Measurements from ENCODE around the gene COL1A1.

Gene COL1A1

DNA sequence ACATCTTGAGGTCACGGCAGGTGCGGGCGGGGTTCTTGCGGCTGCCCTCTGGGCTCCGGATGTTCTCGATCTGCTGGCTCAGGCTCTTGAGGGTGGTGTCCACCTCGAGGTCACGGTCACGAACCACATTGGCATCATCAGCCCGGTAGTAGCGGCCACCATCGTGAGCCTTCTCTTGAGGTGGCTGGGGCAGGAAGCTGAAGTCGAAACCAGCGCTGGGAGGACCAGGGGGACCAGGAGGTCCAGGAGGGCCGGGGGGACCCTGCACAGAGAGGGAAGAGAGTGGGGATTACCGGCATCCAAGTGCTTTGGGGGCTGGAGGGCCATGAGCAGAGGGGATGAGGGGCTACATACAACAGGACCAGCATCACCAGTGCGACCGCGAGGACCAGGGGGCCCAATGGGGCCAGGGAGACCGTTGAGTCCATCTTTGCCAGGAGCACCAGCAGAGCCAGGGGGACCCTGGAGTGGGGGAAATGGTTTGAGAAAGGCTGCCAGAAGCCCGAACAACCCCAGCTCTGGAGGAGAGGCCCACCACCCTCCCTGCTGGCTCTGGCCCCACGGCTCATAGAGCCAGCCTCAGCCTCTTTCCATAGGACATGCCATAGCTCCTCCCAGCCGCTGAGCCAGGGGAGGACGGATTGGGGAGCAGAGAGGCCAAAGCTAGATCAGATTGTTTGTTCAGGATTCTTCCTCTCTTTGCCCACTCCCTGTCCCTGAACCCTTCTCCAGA is 14.6 kb downstream of the COL1A1 start:
- no peak for DNase-seq

DNA sequence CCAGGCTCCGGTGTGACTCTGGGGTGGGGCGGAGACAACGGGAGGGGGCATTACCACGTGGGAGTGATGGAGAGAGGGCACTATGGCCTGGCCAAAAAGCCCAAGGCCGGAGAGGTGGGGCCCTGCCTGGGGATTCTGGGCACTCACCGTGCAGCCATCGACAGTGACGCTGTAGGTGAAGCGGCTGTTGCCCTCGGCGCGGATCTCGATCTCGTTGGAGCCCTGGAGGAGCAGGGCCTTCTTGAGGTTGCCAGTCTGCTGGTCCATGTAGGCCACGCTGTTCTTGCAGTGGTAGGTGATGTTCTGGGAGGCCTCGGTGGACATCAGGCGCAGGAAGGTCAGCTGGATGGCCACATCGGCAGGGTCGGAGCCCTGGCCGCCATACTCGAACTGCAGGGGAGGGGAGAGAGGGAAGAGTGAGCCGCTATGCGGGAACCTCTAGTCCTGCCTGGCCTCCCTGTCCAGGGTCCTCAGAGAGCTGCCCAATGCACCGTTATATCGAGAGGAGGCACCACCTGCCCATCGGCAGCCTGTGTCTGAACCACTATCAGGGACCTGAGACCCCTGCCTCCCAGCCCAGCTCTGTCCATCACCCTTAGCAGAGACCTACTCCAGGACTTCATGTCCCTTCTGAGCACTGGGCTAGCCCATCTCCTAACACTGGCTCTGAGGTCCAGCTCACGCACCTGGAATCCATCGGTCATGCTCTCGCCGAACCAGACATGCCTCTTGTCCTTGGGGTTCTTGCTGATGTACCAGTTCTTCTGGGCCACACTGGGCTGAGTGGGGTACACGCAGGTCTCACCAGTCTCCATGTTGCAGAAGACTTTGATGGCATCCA is 15.6 kb downstream of the COL1A1 start:
- no peak for DNase-seq

DNA sequence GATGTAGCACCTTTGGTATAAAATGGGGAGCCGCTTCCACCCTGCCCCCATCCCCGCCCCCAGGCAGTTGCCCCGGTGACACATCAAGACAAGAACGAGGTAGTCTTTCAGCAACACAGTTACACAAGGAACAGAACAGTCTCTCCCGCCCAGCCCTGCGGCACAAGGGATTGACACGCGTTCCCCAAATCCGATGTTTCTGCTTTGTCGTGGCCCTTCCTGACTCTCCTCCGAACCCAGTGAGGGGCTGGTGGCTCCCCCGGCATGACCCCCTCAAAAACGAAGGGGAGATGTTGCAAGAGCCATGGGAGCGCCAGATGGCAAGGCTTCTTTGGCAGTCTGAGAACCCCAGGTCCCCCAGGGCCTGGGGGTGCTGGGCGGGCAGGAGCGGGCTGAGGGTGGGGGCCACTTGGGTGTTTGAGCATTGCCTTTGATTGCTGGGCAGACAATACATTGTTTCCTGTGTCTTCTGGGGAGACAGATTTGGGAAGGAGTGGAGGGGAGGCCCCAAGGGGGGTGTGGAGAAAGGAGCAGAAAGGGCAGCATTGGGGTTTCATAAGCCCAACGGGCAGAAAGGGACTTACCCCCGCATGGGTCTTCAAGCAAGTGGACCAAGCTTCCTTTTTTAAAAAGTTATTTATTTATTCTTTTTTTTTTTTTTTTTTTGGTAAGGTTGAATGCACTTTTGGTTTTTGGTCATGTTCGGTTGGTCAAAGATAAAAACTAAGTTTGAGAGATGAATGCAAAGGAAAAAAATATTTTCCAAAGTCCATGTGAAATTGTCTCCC is 16.6 kb downstream of the COL1A1 start:
- DNase-seq: peak; percentile 58 to 82 (median 77)

DNA sequence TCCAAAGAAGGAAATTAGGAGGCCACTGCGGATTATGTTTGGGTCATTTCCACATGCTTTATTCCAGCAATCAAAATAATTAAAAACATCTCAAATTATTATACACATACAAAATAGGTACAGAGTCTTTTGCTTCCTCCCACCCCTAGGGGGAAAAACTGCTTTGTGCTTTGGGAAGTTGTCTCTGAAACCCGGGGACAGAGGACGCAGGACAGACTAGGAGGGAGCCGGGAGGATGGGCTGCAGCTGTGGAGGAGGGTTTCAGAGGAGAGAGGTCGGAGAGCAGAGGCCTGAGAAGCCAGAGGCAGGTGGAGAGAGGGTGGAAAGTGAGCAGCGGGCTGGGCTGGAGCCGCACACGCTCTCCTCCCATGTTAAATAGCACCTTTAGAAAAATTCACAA is 17.4 kb downstream of the COL1A1 start:
- DNase-seq: no peak

DNA sequence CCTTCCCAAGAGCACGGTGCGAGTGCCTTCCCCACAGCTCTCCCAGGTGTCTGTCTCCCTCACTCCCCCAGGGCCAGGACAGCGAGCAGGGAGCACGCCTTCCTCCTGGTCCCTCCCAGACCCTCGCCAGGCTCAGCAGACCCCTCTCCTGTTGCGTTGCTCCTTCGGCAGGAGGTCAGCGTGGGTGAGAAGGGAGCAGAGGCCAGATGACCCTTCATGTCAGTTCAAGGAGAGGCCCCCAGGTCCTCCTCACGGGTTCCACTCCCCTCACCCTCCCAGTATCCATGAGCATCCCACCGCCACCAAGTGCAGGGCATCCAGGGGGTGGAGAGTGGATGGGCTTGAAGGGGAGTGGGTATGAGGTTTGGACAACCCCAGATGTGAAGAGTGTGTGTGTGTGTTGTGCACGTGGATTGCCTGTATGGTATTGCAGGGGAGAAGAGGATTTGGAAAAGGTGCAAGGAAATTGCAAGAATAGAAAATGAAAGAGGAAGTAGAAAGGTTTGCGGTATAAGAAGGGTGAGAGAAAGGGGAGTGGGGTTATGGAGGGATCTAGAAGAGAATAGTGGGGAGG is 17.9 kb downstream of the COL1A1 start:
- peak in 2 of 4 experiments; percentile 48 to 50 for DNase-seq

DNA sequence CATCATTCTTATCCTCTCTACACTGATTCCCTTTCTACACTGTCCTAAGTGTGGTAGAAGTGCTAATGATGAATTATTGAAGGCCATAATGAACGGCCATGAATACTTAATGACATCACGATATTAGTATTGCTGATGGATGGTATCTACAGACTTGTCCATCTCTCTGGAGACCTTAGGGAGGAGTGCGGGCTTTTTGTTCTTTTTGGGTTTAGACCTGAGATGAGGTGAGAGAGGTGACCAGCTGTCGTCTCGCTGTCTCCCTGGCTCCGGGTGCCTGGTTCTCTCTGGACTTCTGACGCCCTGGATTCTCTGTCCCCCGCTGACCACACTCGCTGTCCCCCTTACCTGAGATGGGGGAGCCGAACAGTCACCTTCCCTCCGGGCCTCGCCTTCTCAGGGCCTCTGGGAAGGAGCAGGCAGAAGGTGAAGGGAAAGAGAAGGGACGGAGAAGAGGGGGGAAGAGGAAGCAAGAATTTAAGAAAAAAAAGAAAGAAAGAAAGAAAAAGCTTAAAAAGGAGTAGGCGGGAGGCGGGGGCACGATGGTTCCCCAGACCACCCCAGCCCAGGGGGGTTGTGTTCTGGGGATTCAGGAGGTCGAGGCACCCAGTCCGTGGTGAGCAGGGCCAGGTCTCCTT is 18.5 kb downstream of the COL1A1 start:
- DNase-seq: no peak

DNA sequence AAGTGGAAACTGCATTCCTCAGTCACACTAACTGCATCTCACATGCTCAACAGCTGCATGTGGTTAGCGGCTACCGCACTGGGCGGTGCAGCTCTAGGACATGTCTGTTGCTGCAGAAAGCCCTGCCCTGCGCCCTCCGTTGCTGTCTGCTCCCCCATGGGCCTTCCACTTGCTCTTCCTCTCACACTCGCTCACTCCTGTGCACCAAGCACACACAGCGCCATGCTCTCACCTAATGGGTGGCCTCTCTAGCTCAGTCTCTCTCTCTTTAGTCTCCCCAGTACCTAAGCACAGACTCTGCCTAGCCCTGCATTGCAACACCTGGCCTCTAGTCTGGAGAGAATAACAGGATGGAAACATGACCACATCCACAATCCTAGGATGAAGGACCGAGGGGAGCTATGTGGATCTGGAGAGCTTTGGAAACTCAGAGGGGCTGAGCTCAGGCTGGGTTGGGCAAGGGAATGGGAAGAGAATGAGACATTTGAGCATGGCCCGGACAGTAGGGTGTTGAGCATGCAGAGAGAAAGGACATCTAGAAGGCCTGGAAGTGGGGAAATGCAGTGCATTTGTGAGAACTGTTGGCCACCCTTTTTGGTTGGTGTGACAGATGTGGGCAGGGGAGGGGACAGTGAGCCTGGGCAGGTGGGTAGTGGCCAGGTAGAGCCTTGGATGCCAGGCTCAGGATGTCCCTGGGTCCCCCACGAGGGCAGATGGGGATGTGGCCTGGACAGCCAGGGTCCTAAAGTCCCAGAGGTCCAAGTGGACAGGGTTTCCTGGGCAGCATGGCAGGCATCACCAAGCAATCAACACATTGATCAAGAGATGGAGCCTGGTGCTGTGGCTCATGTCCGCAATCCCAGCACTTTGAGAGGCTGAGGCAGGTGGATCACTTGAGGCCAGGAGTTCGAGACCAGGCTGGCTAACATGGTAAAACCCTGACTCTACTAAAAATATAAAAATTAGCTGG is 19.6 kb downstream of the COL1A1 start:
- no peak for DNase-seq

DNA sequence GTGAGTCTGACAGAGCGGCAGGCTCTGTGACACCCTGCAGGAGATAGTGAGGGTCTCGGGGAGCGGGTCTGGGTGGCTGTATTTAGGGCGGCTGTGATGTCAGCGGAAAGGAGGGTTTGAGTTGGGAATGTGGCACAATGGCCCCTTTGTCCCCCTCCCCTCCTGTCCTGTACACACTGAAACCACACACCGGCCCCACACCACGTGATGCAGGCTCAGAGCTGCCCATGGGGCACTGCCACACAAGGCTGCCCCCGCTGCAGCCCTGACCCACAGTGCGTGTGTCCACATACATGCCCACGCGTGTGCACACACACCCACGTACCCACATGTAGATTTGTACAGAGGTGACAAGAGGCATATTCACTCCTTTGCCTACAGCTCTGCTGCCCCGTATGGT is 20.3 kb downstream of the COL1A1 start:
- DNase-seq: no peak

DNA sequence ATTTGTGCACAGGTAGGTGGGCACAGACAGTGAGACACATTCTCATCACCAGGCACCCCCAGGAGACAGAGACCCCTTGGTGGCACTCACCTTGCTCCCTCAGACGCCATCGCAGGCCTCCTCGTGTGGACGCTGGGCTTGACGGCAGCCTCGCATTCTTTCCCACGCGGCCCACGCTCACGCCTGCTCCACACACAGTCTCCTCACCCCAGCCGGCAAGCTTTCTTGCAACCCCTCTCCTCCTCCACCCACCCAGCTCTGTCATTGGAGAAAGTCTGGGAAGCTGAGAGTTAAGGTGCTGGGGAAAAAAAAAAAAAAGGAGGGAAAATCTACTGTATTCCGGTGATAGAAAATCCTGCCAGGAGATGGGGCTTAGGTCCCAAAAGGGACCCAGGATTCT is 20.8 kb downstream of the COL1A1 start:
- DNase-seq: no peak

DNA sequence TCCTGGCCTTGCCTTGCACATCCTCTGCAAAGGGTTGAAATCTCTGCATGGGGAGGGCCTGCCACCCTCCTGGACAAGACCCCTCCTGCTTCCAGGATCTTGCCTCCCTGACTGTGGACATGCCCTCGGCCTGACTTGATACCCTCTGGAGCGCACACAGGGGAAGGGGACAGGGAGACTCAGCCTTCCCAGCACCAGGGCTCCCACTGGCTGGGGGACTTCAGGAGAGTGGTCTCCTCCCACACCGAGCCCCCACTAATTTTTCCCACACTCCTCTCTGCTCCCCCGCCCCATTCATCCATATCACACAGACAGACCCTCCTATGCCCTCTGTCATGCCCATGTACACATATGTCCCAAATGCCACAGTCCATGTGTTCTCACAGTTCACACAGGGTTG is 21.3 kb downstream of the COL1A1 start:
- DNase-seq: no peak

DNA sequence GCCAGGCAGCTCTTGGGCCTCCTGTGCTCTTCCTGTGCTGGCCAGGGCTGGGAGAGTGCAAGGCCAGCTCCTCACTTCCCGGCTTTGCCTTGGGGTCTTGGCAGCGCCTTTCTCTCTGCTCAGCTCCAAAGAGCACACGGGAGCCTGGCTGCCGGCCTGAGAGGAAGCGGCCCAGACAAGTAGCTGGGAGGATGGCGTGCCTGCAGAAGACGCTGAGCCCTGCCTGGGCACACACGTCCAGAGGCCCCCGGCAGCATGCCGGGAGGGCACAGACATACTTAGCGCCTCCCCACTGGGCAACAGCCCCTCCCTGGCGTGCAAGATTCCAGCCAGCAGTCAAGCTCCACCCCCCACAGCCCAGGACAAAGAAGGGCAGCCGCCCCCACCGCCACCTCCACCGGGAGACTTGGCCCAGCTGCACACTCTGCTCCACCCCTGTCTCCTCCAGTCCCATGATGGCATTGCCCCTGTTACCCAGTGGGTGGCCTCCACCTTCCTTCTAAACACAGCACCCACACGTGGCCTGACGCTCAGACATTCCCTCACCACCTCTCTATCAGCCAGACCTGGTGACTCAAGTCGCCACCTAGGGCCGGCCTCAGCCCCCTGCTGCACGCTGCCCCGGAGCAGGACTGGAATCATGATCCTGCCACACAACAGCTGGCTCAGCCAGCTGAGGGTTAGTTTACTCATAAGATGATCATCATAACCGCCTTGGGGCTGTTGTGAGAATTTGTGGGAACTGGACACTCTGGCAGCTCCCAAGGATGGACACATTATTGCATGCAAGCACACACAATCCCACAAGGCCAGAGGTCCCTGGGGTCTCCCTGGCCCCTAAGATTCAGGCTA is 23.2 kb downstream of the COL1A1 start:
- peak; percentile 74 to 89 (median 82) for DNase-seq

DNA sequence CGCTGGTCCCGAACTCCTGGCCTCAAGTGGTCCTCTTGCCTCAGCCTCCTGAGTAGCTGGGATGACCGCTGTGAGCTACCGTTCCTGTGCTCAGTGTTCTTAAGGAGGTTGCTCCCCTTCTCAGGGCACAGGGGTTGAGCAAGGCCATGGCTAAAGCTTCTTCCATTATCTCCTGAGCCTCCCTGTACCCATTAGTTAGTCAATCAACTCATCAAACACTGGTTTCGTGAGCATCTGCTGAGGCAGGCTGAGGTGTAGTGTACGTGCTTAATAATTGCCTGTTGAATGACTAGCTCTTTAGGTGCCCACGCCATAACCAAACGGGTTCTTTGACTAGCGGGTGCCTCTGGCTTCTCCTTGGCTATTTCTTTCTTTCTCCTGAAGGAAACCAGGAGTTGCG is 24.0 kb downstream of the COL1A1 start:
- DNase-seq: no peak

DNA sequence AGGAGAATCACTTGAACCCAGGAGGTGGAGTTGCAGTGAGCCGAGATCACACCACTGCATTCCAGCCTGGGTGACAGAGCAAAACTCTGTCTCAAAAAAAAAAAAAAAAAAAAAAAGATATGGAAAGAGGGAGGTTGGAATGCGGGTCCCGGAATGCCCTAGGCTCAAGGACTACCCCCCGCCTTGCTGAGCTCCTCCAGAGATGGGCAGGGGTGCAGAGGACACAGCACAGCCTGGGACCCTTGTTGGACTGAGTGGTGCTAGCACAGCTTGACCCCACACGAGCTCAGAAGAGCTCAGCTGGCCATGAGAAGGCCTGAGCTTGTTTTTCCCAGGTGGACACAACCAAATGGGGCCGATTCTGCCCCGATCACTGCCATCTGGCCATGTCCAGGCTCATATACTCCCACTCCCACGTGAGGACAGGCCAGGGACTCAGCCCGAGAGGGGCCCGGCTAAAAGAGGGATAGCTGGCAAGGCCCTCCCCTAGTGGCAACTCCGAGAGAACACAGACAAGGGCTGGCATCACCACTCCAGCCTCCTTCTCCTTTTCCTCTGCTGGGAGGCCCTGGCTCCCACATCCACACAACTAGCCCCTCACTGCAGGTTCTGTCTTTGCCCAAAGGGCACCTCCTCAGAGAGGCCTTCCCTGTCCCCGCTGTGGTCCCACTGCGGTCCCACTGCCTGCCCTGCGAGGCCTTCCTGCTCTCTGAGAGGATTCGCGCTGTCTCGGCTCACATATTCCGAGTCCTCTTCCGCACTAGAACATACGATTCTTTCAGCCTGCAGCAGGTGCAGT is 24.7 kb downstream of the COL1A1 start:
- peak in 1 of 4 experiments; percentile 25 for DNase-seq

DNA sequence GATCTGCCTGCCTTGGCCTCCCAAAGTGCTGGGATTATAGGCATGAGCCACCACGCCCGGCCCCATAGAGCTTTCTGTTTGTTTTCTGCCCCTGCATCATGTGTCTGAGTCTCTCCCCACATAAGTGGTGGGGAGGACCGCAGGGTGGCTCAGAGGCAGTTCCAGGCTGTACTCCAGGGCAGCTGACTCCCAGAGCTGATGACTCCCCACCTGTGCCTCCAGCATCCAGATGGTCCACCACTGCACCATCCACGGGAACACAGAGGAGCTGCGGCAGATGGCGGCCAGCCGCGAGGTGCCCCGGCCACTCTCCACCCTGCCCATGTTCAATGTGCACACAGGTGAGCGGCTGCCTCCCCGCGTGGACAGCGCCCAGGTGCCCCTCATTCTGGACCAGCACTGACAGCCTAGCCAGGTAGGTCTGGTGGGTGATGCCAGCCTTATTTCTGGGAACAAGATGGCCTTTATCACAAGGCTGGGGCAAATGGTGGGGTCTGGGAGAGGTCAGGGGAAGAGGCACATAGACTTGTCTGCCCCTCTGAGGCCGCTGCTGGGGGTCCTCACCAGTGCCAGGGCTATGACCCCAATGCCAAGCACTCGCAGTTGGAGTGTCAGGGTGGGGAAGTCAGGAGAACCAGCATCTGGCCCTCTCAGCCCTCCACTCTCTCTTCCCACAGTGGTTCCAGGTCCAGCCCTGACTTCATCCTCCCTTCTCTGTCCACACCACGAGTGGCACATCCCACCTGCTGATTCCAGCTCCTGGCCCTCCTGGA is 26.2 kb downstream of the COL1A1 start:
- DNase-seq: no peak

DNA sequence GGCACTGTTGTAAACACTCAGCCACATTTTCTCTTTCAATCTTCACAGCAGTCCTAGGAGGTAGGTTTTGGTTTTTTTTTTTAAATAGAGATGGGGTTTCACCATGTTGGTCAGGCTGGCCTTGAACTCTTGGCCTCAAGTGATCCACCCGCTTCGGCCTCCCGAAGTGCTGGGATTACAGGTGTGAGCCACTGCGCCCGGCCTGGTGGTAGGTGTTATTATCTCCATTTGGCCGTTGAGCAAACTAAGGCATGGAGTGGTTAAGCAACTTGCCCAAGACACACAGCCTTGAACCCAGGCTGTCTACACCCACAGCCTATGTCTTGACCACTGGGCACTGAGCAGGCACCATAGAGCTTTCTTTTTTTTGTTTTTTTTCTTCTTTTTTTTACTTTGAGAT is 27.0 kb downstream of the COL1A1 start:
- no peak for DNase-seq

DNA sequence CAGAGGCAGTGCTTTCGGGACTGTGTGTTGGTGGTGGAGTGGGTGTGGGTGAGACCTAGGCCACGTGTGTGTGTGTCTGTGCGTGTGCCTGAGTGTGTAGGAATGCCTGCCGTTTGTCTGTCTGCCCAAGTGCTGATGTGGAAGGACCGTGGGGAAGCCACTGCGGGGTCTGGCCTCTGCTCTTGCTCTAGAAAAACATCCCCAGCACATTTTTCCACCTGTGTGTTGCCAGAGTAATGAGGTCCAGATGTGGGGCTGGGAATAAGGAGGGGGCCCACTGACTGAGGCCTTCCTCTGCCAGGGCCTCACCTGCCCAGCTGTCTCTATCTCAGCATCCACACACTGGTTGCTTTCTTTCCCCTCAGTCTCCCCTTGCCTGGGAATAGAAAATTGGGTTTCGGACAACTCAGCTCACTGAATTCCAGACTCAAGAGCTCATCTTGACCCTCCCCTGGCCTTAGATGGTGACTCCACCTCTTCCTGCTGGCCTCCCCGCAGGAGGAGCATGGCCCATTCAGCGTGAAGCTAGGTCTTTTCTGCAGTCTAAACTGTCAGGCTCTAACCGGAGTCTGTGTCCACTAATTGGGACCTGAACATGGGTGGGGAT is 28.0 kb downstream of the COL1A1 start:
- no peak for DNase-seq

DNA sequence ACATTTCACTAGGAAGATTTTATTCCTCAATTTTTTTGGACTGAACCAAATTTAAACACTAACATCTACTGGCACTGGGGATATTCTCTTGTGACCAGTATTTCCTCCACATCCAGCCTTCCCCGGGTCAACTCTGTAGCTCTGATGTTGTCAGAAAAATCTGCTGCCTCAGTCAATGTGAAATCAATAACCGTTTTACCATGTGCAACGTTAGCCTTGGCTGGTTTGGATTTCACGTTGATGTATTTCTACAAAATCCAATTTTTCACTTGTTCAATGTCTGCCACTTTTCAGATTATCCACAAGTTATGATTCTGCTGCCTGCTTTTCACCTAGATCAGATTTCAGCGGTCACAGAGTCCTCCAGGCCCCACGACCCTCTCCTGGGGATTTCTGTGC is 28.5 kb downstream of the COL1A1 start:
- no peak for DNase-seq

DNA sequence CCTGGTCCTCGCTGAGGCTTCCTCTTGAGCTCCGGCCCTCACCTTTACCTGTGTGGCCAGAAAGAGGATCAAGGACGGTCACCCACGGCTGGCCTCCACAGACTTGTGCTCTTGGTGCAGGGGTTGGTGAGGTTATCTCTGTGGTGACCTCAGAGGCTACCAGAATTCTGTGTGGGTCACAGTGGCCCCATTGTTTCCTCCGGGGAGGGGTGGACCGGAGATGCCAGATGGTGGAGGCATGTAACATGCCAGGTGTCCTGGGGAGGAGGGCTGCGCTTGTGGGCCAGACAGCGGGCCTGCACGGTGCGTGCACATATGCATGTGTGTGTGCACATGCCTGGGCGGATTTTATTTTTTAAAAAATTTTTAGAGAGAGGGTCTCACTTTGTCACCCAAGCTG is 29.3 kb downstream of the COL1A1 start:
- no peak for DNase-seq

Data from suppressor macrophage (primary cell).